HG03460 (cell line): ENCODE results near the gene NCKAP1.
"Not testable (repeated sequence)": the region's sequence is repeated elsewhere in the genome, so short reads cannot be mapped to it uniquely, and the experiment has no call there.

Experiments used
- ATAC-seq: cut with Tn5 transposase; IDR thresholded peaks from one replicate; pipeline ENCODE4 v1.9.1; 2021; ENCODE audit not compliant: unreplicated experiment

Gene NCKAP1

DNA sequence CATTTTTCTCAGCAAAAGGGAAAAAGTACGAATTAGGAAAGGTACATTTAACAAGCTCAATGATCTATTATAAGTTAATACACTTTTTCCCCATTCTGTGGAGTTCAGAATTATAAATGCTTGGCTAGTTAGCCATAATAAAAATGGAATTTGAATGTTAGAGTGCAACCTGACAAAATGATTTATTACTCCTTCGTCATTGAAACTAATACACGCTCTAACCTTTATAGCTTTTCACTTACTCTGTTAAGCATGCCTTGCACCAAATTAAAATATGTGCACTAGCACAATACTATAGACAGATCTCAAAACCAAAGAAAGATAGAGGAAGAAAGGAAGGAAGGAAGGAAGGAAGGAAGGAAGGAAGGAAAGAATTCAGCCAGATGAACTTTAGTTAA is 125.7 kb downstream of the NCKAP1 start:
- no peak for ATAC-seq

DNA sequence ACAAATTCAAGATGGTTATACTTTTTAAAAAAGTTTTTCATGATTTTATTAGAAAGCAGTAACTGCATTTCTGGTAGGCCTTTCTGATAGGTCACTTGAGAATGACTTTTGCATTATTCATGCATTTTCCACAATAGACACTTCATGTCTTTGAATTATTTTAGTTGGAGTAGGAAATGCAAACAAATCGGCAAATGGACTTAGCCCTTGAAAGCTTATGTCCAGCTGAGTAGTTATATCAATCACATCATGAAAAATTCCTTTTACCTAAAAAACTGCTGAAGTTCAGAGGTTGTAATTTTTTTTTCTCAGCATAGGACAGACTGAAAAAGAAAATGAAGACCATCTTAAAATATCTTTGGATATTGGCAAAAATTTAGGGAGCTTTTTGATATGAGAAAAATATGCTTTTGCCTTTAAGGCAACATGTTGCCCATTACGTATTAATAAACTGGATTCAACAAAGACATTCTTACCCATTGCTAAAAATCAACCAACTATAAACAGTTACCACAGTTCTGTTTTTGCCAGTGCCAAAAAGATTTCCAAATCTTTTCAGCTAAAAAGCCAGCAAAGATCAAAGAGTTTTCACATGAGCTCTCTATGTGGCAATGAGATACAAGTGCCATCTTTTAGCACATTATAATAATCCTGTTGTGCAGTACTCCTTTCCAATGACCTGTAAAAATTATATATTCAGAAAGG is 126.3 kb downstream of the NCKAP1 start:
- ATAC-seq: no peak

DNA sequence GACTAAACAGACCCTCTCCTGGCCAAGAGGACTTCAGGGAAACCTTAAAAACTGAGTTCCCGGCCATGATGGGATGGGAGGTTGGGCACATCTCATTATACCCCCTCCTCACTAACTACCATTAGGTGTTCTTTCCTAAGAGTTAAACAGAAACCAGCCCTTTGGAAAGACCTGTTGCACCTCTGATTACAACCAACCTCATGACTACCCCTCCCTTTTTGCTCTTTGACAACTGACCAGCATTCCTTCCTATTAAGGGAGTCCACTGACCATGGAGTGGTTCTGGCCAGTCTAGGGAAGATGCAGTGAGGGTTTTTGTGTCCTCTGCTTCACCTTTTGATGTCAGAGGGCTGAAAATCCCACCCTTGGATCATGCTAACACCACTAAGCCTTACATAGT is 127.3 kb downstream of the NCKAP1 start:
- ATAC-seq: no peak

DNA sequence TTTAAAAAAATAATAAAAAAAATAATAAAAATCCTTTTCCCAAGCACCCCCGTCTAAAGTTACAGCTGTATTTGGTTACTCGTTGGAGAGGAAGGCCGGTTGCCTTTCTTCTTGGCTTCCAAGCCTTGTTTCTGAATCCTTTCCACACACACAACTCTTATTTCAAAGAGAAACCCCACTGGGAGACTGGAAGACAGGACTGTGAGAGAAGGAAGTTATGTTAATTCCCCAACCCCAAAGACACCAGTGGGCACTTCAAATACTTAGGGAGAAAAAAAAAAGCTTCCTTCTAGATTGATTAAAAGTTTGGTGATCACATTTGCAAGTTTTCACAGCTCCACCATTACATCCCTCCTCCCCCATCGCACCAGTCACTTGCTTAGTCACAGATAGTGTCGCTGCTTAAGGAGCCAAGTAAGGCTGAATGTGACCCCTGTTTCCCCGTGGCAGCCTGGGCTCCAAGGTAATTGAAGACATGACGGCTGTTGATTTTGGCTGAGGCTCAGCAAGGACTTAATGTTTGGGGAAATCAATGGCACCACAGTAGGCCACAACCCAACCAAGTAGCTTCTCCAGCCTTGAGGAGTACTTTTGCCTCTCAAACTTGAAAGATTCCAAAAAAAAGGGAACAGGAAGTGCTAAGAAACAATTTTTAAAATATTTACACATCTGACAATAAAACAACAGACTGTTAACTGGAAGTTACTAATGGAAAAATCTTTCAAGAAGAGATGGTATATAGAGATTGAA is 131.0 kb downstream of the NCKAP1 start:
- ATAC-seq: no peak

DNA sequence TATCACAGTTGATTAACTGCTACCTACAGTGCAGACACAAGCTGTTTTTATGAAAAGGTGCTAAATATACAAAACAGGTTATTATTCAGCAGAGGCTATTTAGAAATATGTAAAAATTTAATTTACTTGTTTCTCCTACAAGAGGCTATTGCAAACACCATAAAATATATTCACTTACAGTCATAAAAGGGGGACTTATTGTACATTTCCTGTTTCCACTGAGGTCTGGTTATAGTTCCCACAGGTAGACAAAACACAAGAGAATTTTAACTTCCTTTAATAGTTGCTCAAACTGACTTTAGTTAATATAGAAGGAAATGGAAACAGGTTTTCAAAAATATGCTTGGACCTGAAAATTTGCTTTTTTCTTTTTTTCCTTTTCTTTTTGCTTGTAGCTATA is 131.8 kb downstream of the NCKAP1 start:
- no peak for ATAC-seq

DNA sequence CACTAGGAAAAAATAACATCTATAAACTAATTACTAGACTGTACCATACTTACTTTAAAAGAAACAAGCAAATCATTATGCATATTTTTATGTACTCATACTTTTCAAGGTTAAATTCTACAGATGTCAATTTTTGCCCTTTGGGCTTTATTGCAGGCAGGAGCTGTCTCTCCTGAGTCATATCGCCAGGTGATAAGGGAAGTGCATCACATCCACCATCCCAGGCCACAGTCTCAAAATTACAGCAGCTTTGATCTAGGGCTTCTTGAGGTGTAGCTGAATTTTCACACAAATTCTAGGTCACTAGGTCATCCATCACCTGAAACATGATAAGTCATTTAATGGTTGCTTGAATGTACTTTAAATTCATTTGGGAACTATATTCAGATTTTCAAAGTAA is 133.4 kb downstream of the NCKAP1 start:
- no peak for ATAC-seq

DNA sequence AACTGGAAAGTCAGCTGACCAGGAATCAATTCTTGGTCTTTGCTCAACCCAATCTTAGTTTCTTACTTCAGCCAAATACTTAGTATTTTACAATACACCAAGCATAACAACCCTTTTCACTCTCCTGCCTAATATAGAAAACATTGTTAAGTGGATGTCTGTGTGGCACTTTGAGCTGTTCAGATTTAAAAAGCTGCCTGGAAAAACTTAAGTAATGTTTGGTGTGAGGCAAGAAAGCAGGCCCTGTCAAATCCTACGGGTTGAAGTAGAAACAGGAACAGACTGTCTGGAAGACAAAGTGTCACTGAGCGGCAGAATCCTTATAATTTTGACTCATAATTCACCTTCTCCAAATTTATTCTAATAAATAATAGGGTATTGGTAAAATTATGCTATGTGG is 134.7 kb downstream of the NCKAP1 start:
- no peak for ATAC-seq

DNA sequence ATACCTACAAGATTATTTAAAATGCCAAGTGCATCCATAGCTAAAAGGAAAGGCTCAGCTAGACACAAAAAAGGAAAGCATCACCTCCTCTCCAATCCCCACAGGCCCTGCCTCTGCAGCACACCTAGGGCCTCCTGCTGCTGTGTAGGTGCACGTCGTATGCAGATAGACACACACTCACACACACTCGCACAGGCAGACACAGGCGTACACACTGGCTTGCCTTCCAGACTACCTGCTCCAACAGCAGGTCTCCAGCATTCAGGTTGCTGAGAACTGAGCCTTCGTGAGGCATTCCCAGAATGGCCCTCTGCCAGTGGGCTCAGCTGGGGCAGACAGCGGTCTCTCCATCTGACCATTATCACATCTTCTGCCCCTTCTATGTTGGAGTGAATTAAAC is 136.5 kb downstream of the NCKAP1 start:
- no peak for ATAC-seq

DNA sequence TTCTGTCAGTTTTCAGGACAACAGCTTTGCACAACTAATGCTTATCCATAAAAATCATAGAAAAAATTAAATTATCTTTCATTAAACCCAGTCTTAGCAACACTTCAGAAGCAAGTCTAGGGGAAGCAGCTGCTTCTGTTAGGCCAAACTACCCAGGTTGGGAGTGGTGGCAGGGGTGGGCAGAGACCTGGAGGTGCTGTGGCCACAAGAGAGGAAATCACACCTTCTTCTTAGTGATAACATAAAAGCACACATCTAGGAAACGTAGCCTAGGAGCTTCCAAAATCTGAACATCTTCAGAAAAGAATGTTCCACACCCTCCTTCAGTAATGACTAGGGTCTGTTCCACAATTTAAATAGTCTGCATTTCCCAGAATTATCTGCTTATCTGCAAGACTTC is 139.5 kb downstream of the NCKAP1 start:
- ATAC-seq: no peak

DNA sequence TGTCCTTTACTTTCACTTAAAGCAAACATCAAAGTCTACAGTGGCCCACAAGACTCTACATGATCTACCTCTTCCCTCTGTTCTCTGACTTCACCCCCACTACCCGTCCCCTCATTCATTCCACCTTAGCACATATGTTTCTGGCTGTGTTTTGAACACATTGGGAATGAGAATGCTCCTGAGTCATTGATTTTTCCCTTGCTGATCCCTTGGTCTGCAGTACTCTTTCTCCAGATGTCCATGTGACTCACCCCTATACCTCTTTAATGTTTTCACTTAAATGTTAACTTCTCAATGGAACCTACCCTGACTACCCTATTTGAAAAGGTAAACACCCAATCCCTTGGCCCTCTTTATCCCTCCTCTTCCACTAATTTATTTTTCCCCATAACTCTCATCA is 141.1 kb downstream of the NCKAP1 start:
- no peak for ATAC-seq

DNA sequence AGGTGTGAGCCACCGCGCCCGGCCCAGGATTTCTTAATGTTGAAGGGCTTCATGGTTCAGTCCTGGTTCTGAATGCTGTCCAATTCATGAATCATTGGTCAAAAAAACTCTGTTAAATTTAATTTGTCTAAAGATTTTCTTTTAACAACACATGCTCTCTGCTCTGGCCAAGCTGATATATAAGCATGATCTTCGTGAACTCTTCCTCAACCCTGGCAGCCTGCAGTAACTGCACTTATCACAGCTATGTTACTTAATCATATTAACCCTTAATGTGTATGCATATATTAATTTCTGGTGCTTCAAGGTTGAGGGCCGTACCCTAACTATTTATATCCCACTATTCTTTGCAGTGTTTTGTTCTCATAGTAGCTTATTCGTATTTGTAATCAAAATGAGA is 142.5 kb downstream of the NCKAP1 start:
- ATAC-seq: no peak

DNA sequence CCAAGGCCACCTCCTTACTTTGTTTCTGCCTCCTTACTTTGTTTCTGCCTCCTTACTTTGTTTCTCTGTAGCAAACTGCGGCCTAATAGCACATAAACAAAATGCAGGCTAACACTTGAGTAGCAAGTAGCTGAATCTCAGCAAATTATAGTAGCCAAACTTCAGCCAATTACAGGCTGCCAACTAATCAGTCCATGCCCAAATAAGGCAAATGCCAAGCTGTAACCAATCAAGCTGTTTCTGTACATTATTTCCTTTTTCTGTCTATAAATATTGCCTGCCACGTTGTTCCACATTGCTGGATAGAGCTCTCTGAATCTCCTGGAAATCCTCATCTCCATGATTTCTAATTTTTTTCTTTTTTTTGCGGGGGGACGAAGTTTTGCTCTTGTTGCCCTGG is 143.1 kb downstream of the NCKAP1 start:
- ATAC-seq: no peak

DNA sequence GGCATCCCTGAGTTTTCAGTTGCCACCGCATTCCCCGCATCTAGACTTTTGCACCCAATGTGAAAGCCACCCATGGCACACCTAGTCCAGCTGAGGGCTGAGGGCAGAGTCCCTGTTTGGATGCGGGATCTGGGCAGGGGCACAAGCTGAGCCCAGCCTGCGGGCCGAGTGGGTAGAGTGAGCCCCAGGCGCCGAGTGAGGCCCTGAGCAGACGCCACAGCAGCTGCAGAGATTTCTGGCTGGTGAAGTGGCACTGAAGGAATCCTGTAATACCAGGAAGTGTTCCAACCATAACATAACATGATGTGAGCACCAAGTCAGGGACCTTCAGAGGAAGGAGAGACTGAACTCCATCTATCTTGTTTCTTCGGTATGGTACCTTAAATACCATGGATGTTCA is 144.1 kb downstream of the NCKAP1 start:
- ATAC-seq: no peak

DNA sequence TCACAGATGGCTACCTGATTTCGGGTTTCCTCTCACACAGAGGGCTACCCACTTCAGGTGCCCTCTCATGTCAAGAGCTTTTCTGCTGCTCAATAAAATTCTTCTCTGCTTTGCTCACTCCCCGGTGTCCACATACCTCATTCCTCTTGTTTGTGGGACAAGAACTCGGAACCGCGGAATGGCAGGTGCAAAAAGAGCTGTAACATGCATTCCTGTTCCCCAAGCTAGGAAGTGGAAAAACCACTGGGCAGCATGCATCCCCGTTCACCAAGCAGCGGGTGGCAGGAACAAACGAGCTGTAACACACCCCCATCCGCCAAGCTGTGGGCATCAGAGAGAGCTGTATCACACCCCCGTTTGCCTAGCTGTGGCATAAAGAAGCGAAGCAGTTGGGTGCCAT is 144.6 kb downstream of the NCKAP1 start:
- ATAC-seq: no peak

DNA sequence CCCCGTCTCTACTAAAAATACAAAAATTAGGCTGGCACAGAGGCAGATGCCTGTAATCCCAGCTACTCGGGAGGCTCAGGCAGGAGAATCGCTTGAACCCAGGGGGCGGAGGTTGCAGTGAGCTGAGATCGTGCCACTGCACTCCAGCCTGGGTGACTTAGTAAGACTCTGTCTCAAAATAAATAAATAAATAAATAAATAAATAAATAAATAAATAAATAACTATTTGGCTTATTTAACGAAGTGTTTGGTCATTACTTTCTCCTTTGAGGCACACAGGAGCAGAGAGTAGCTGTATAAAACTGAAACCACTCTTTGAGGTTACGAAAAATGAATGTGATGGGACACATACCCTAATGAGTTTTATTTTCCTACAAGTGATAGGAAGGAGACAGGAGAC is 145.2 kb downstream of the NCKAP1 start:
- ATAC-seq: not testable (repeated sequence)

DNA sequence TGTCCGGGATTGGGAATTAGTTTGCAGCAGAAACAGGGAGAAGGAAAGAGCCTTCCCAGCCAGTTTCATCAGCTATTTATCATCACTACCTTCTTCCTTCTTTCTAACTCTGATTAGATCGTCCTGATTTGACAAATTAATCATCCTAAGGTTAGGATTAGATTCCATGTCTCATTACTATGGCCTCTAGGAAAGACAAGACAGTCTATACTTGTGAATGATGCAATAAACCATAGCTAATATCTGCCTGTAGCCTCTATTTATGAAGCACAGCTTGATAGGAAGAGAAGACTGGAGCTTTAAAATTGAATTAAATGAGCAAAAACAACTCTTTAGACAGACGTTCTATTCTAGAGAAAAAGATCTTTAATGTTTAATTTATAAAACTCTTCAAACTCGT is 146.6 kb downstream of the NCKAP1 start:
- ATAC-seq: no peak

DNA sequence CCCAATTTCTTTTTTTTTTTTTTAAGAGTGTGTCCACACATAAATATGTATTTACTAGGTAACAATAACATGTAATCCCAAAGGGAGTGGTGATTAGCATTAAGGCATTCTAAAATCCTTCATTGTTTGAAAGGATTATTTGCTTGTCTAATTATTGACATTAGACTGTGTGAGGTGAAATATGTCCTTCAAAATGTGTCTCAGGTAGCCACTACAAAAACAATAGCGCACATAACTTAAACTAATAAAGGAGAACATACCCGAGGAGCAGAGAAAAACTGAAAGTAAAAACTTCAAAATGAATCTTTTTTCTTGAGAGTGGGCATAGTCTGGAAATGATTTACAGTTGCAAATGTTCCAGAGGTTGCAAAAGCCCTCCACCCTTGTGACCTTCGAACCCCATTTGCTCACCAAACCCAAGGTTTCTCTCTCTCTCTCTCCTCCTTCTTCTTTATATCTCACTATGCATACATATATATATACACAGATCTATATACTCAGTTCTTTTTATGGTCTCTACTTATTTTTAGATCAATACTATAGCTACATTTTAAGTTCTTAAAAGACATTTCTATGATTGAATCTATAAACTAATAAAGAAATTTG is 147.4 kb downstream of the NCKAP1 start:
- ATAC-seq: no peak

DNA sequence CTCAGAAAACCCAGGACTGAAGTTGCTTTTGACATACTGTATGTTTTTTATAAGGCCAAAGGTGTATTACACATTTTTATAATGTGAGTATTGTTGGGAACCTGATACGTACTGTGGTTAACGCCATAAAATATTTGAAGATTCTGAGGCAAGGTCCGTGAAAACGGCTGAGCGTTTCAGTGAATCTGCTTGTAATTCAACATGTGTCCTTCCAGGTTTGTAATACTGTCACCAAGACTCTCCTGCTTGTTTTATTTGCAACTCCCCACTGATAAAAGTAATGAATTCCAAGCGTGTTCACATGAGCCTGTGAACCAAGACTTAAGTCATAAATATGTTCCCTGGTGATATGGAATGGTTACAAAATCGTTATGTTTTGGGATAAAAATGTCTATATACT is 148.0 kb downstream of the NCKAP1 start:
- no peak for ATAC-seq

DNA sequence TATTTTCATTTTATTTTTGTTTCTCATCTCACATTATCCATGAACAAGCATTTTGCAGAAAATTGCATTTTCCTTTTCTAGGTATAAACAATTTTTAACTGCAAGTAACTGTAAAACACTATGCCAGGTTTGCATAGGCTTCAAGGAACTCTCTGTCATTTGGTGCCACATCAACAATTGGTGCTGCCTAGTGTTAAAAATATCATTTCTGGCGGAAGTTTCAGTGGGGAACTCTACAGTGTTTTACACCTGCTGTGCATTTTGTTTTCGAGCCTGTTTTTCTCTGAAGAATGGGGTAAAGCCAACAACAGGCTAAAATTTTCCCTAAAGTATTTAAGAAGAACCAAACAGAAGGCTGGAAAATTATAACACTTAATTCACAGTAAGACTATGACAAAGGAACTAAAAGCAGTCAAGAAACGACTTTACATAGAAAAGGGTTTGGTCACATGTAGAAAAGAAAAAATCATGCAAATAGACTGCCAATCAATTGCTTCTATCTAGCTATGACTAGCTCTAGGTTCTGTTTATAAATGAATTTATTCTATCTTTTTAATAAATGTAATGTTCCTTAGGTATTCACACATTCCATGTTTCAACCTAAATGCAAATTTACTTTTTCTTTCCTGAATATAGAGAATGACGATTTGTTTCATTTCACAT is 150.4 kb downstream of the NCKAP1 start:
- no peak for ATAC-seq

DNA sequence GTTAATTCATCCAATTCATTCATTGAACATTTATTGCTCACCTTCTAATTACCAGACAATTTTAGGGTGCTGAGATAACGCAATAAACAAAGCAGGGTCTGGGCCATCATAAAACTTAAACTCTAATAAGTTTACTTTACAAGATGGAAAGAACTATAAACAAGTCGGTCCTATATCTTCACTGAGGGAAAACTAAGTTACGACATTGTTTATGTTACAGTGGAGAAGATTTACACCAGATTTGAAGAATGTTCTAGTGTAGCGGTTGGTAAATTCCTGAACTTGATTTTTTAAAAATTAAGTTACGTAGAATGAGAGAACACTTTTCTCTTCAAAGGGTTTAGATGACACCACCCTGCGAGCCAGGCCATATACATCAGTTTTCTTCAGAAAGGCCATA is 151.2 kb downstream of the NCKAP1 start:
- no peak for ATAC-seq

DNA sequence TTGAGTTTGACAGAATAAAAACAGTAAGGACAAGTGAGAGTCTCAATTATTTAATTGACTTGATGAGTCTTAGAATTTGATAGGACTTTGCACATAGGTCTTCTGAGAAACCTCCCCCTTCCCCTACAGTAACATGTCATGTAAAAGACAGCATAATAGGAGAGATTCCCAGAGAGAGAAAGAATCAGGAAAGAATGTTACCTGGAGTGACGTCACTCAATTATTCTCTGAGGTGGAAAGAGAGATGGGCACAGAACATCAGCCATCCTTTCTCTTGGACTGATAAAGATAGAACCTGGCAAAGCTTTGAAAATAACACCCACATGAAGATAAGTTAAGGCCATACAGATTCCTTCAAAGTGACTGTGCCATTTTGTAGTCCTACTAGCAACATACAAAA is 152.5 kb downstream of the NCKAP1 start:
- ATAC-seq: no peak

DNA sequence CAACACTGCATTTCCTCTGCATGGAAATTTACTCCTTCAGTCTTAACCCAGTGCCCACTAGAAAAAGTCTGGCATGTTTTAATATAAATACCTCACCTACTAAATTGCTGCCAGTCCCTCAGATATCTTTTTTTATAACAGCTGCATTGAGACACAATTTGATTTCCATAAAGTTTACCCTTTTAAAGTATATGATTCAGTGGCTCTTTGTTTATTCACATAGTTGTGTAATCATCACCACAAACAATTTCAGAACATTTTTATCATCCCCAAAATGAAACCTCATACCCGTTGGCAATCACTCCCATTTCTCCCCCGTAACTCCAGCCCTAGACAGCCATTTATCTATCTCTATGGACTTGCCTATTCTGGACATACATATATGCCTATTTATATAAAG is 154.8 kb downstream of the NCKAP1 start:
- ATAC-seq: no peak
